Progenitor cell of endocrine pancreas (in vitro differentiated cells): Measurements from ENCODE around the gene CPNE2. TPM values are rescaled to one million over a fixed set of nuclear protein-coding genes. Genes with fewer than 3 reads are reported as not detected.

Source experiments
- DNase-seq: peaks from one replicate; pipeline ENCODE4 v3.0.0; 2021; ENCODE audit warnings: low spot score; ENCODE audit not compliant: unreplicated experiment
- H3K27ac Mint-ChIP-seq: 2 replicates; pipeline ENCODE4 v1.8.0; 2021; ENCODE audit warnings: mild to moderate bottlenecking, moderate library complexity, mixed read lengths
- H3K27me3 Mint-ChIP-seq: 2 replicates; pipeline ENCODE4 v1.8.0; 2021; ENCODE audit warnings: mixed read lengths
- H3K36me3 Mint-ChIP-seq: 2 replicates; pipeline ENCODE4 v1.8.0; 2022; ENCODE audit warnings: mixed read lengths; ENCODE audit not compliant: insufficient read depth
- H3K4me1 Mint-ChIP-seq: 2 replicates; pipeline ENCODE4 v1.8.0; 2021; ENCODE audit warnings: low read depth, mixed read lengths
- H3K4me3 Mint-ChIP-seq: 2 replicates; pipeline ENCODE4 v1.8.0; 2021; ENCODE audit warnings: low read depth, mild to moderate bottlenecking, moderate library complexity, mixed read lengths
- H3K9me3 Mint-ChIP-seq: 2 replicates; pipeline ENCODE4 v1.8.0; 2021; ENCODE audit warnings: low read depth, mixed read lengths
- CTCF ChIP-seq: fragments of 200-600 bp; sonication (generic); IDR thresholded peaks from one replicate; pipeline ENCODE4 v1.5.0; 2021; ENCODE audit warnings: antibody characterized with exemption, mild to moderate bottlenecking; ENCODE audit not compliant: unreplicated experiment
- total RNA-seq: library from RNA; stranded (reverse); gene quantifications from 2 replicates; pipeline ENCODE4 v1.2.1, GENCODE V29; 2021

CPNE2 gene
- total RNA-seq, 1 donor from 2014 or later: 6.7 TPM

GRCh38 chr16:57175896-57176295 lies 83.5 kb downstream of the CPNE2 start:
- no peak overlapping the region for H3K27ac Mint-ChIP-seq
- no peak for TF ChIP-seq CTCF
- H3K9me3 Mint-ChIP-seq: no peaks in the 10 kb centered on the region
- peaks cover 21% of the 10 kb centered on the region for H3K4me1 Mint-ChIP-seq
- peaks cover 7% of the 10 kb centered on the region for H3K27me3 Mint-ChIP-seq
- no peak overlapping the region for H3K4me3 Mint-ChIP-seq
- DNase-seq: no peak
- peaks cover 21% of the 10 kb centered on the region for H3K36me3 Mint-ChIP-seq

GRCh38 chr16:57178196-57178595 lies 85.8 kb downstream of the CPNE2 start:
- Mint-ChIP-seq H3K27ac (no peak overlapping the region), H3K4me1 (peaks cover 28% of the 10 kb centered on the region), H3K36me3 (peaks cover 8% of the 10 kb centered on the region), H3K9me3 (no peaks in the 10 kb centered on the region), H3K4me3 (no peak overlapping the region), H3K27me3 (peaks cover 7% of the 10 kb centered on the region)
- no peak for TF ChIP-seq CTCF
- no peak for DNase-seq

GRCh38 chr16:57178793-57179212 lies 86.4 kb downstream of the CPNE2 start:
- H3K27me3 Mint-ChIP-seq: peaks cover 7% of the 10 kb centered on the region
- no peak overlapping the region for H3K4me3 Mint-ChIP-seq
- TF ChIP-seq CTCF: no peak
- H3K4me1 Mint-ChIP-seq: peaks cover 30% of the 10 kb centered on the region
- H3K36me3 Mint-ChIP-seq: peaks cover 5% of the 10 kb centered on the region
- H3K27ac Mint-ChIP-seq: no peak overlapping the region
- no peak for DNase-seq
- no peaks in the 10 kb centered on the region for H3K9me3 Mint-ChIP-seq

GRCh38 chr16:57179215-57179828 lies 86.9 kb downstream of the CPNE2 start:
- H3K36me3 Mint-ChIP-seq: peaks cover 5% of the 10 kb centered on the region
- peaks cover 34% of the 10 kb centered on the region for H3K4me1 Mint-ChIP-seq
- peaks cover 7% of the 10 kb centered on the region for H3K27me3 Mint-ChIP-seq
- no peak for TF ChIP-seq CTCF
- H3K27ac Mint-ChIP-seq: peak overlapping the region; percentile 62
- DNase-seq: no peak
- no peaks in the 10 kb centered on the region for H3K9me3 Mint-ChIP-seq
- H3K4me3 Mint-ChIP-seq: no peak overlapping the region

- no peak for TF ChIP-seq CTCF
- Mint-ChIP-seq H3K9me3 (no peaks in the 10 kb centered on the region), H3K27me3 (no peaks in the 10 kb centered on the region), H3K27ac (no peak overlapping the region), H3K36me3 (peaks cover under 1% of the 10 kb centered on the region), H3K4me3 (peak overlapping the region; percentile 95), H3K4me1 (peaks cover 47% of the 10 kb centered on the region)
- no peak for DNase-seq
Observed at GRCh38 chr16:57184113-57184512, 91.7 kb downstream of the CPNE2 start.
